ENCODE measurements around the gene E2F1. TPM values are rescaled to one million over a fixed set of nuclear protein-coding genes. Genes with fewer than 3 reads are reported as not detected.

The E2F1 gene
- polyA plus RNA-seq, 1 donor: 9.6 TPM

GRCh38 chr20:33687993-33688937, 2.1 kb upstream of the E2F1 start:
- no peak for DNase-seq (ENCODE audit: low read depth)

- no peak for DNase-seq (ENCODE audit: low read depth)
These were observed 1.3 kb upstream of the E2F1 start for GRCh38 chr20:33687370-33687915.

GRCh38 chr20:33686984-33687366, 790 bp upstream of the E2F1 start:
- no peak for DNase-seq (ENCODE audit: low read depth)

GRCh38 chr20:33685328-33686099, 671 bp downstream of the E2F1 start:
- no peak for DNase-seq (ENCODE audit: low read depth)

- DNase-seq (ENCODE audit: low read depth): no peak
These were observed 1.5 kb downstream of the E2F1 start for GRCh38 chr20:33684533-33685327.

- DNase-seq (ENCODE audit: low read depth): no peak
These were observed 4.3 kb downstream of the E2F1 start for GRCh38 chr20:33681728-33682353.

GRCh38 chr20:33681288-33681687, 4.9 kb downstream of the E2F1 start:
- DNase-seq (ENCODE audit: low read depth): no peak

- no peak for DNase-seq (ENCODE audit: low read depth)
These were observed 5.5 kb downstream of the E2F1 start for GRCh38 chr20:33680686-33681085.

GRCh38 chr20:33679758-33680485, 6.3 kb downstream of the E2F1 start:
- DNase-seq (ENCODE audit: low read depth): no peak

- peak; percentile 62 for DNase-seq (ENCODE audit: low read depth)
These were observed 8.0 kb downstream of the E2F1 start for GRCh38 chr20:33677991-33678702.

- DNase-seq (ENCODE audit: low read depth): no peak
These were observed 9.2 kb downstream of the E2F1 start for GRCh38 chr20:33676652-33677645.

GRCh38 chr20:33676121-33676520, 10.1 kb downstream of the E2F1 start:
- DNase-seq (ENCODE audit: low read depth): no peak

GRCh38 chr20:33675136-33675959, 10.8 kb downstream of the E2F1 start:
- no peak for DNase-seq (ENCODE audit: low read depth)

GRCh38 chr20:33674294-33675135, 11.7 kb downstream of the E2F1 start, which contains the start of gene NECAB3:
TSS of gene NECAB3 (minus strand) at chr20:33674428. CDS start at chr20:33674352, 76 bp downstream.
- no peak for DNase-seq (ENCODE audit: low read depth)

GRCh38 chr20:33673410-33674293, 12.5 kb downstream of the E2F1 start:
- DNase-seq (ENCODE audit: low read depth): no peak

- DNase-seq (ENCODE audit: low read depth): no peak
These were observed 13.1 kb downstream of the E2F1 start for GRCh38 chr20:33673114-33673409.

Data from forelimb muscle (tissue), 1 donor.